Anterior cingulate cortex (tissue), 58 donors: ENCODE data around the gene LRRC57.
A peak's percentile ranks its signal among the peaks of the same experiment; 100 is the strongest.

ENCODE experiments used
- DNase-seq, 58 donors: peaks; one replicate each; lab custom pipeline; 2025; lab: John Stamatoyannopoulos, UW

LRRC57 gene

DNA sequence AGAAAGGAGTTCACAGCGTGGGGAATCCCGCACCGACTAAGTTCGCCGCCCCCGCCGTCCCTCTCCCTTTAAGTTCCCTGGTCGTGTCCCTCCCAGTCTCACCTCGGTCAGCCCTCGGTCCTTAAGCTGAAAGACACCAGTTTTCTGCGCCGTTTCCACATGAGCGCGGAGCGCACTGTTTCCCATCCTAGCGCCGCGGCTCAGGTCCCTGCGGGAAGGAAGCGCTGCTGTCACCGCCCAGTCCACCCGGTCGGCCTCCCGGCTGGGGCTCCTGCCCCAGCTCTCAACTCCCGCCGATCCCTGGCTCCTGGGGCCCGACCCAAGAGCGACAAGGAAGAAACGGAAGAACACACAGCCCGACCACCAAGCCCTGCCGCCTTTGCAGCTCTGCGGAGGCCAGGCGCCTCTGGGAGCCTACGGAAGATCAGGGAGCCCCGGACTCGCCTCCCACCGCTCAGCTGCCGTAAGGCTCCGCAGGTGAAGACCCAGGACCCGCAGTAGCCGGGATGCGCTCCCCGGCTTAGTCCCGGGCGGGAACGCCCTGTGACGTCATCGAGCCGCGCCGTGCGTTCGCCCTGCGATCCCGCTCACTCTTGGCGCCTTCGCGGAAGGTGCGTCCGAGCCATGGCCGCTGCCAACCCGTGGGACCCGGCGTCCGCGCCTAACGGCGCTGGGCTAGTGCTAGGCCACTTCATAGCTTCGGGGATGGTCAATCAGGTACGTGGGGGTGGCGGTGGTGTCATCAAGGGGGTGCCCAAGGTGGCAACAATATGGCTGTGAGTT, at the start of gene LRRC57, which contains the start of gene HAUS2:
Gene LRRC57, minus strand, starts transcription at position 545 of the 783 bp plus-strand sequence. Its CDS starts 359 bp downstream, at position 186.
Gene HAUS2, plus strand, starts transcription at position 590 of the 783 bp plus-strand sequence. Its CDS starts 35 bp downstream, at position 625.
- DNase-seq = peak in 57 of 58 donors; percentile 43 to 86 (median 71)

DNA sequence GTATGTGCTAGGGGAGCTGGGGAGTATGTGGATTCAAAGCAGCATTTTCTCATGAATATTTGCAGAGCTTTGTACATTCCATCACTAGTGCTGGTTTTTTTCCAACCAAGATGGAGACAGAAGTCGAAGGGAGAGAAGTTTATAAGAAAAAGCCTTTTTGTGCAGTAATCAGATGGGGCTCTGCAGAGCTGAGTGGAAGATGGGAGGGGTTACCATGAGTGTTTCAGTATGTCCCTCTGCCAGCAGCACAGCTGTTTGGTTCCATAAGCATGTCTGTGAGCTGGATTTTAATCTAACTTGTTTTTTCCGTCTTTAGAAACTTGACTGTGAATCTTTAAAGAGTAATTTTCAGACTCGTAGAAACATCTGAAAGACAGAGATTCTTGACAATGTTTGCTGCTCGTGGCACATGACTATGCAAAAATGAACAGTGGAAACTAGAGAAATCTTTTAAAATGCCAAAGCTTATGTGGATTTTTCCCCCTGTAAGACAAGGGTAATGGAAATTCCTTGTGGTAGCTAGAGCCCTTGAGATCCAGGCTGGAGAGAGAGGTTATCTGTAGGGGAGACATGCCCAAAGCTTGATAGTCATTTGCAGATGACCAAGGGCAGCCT, 47.1 kb upstream of the LRRC57 start:
- peak in 10 of 58 donors; percentile 1 to 64 (median 12) for DNase-seq

- DNase-seq = no peak
These were observed 45.5 kb upstream of the LRRC57 start for GRCh38 chr15:42594095-42594494.

DNA sequence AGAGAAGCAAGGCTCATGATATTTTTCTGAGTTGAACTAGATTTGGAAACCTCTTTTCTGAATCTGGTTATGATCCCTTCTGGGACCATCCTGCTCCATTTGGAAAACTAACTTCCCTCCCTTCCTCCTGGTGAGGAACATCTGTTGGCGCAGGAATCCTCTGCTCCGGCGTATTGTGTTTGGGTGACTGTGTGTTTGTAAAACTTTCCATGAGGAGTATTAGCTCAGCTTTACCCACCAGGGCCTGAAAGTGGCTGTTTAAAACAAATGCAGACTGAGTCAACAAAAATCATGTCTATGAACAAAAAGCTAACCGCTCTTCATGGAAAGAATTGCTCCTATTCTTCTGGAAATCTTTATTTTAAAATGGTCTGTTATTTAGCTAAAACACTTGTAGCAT, 44.5 kb upstream of the LRRC57 start:
- no peak for DNase-seq

DNA sequence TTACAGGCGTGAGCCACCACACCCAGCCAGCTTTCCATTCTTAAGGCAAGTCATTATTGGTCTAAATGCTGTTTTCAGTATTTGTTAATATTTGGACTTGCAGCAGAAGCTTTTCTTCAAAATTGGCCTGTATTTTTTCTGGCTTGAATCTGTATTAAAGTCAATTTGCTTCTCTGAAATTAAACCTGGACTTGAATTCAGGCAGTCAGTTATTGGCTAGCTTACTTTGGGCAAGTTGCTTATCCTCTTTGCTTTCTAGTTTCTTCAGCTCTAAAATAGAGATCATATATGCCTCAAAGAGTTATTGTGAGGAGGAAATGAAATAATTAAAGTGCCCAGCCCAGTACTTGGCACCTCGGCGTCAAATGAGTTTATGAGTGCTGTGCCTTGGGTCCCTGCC, 44.1 kb upstream of the LRRC57 start:
- DNase-seq = no peak

DNA sequence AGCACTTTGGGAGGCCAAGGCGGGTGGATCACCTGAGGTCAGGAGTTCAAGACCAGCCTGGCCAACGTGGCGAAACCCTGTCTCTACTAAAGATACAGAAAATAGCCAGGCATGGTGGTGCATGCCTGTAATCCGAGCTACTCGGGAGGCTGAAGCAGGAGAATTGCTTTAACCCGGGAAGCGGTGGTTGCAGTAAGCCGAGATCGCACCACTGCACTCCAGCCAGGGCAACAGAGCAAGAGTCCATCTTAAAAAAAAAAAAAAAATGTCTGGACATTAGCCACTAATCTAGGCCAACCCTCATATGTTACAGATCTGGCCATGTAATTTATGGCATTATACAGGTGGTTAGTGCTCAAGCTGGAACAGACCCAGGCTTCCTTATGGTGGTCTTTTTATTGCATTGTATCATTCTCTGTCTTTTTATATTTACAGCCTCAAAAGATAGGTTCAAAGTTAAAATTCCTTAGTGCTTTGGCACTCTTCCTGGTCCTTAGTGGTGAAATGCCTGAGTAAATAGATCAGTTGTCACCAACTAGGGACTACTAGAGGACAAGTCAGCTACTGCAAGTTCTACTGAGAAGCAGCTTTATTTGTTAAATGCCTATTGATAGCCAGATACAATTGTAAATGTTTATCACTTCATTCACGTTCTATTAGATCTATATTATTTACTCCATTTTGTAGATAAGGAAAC, 42.8 kb upstream of the LRRC57 start:
- no peak for DNase-seq

GRCh38 chr15:42590619-42591237, 42.1 kb upstream of the LRRC57 start:
- DNase-seq = no peak

GRCh38 chr15:42584031-42584765, 35.6 kb upstream of the LRRC57 start:
- peak in 19 of 58 donors; percentile 2 to 68 (median 21) for DNase-seq

- peak in 5 of 58 donors; percentile 1 to 19 (median 6) for DNase-seq
These were observed 34.2 kb upstream of the LRRC57 start for GRCh38 chr15:42582569-42583375.

DNA sequence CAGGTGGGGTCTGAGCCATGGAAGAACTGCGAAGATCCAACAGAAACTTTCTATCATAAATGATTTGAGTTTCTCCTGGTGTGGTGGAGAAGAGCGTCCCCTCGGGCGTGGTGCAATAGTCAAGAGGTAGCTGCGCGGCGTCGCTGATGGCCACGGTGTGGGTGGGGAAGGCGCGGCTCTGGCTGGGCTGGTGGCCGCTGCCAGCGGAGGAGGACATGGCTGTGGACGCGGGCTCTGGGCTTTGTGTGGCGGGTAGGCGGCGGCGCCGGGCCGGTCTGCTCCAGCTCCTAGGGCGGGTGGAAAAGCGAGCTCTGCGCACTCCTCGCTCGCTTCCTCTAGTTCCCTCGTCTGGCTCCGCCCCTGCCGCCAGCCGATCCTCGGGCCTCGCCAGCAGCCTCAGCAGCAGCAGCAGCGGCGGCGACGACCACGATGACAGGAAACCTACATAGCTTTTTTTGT, 32.7 kb upstream of the LRRC57 start:
- DNase-seq = peak in 57 of 58 donors; percentile 18 to 88 (median 76)

GRCh38 chr15:42578984-42579537, 30.5 kb upstream of the LRRC57 start:
- DNase-seq = no peak

GRCh38 chr15:42577514-42578031, 29.0 kb upstream of the LRRC57 start:
- DNase-seq = peak in 1 of 58 donors; percentile 1

GRCh38 chr15:42576776-42577175, 28.2 kb upstream of the LRRC57 start:
- no peak for DNase-seq

GRCh38 chr15:42576040-42576594, 27.5 kb upstream of the LRRC57 start:
- no peak for DNase-seq

DNA sequence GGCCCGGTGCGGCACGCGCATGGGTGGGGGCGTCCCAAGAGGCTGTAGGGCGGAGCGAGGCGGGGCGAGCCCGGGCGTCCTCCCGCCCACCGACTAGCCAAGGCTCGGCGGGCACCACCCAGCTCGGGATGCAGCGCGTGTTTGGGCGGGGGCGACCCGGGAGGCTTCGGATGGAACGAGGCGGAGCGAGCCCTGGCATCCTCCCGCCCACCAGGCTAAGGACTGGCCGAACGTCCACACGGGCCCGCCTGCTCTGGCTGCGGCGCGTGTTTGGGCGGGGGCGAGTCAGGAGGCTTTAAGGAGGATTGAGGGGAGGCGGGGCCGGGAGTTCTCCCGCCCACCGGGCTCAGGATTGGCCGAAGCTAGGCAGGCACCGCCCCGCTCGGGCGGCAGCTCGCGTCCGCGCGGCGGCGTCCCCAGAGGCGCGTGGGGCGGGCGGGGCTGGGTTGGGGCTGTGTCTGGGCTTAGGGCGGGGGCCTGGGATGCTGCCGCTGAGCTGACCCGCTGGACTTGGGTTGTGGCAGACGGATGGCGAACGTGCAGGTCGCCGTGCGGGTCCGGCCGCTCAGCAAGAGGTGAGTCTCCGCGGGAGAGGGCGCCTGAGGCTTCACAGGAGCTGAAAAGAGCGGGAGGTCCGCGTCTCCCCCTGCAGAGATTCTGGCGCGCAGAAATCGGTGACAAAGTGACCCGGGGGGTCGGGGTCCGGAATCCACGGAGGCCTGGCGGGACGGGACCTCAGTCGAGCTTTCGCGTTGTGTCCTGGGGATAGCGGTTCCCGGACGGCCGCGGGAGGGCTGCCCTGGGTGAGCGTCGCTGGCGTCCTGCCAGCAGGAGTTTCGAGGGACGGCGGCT, 26.8 kb upstream of the LRRC57 start, which contains the start of gene STARD9:
Gene STARD9, plus strand, starts transcription at position 419 of the 852 bp plus-strand sequence. Its CDS starts 110 bp downstream, at position 529.
- DNase-seq = peak; percentile 66 to 99 (median 98)

DNA sequence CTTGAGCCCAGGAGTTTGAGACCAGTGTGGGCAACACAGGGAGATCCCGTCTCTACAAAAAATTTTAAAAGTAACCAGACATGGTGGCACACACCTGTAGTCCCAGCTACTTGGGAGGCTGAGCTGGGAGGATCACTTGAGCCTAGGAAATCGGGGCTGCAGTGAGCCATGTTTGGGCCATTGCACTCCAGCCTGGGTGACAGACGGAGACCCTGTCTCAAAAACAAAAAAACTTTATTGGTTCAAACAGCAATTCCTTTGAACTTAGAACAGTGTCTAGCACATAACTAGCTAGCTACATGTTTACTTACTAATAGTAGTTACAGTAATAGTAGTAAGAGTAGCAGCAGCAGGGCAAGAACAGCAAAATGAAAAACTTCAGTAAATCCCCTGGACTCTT, 10.1 kb upstream of the LRRC57 start:
- no peak for DNase-seq
